Measurements from ENCODE around the gene ZNF789.
A peak's percentile ranks its signal among the peaks of the same experiment; 100 is the strongest.
"Not testable (repeated sequence)": the region's sequence is repeated elsewhere in the genome, so short reads cannot be mapped to it uniquely, and the experiment has no call there.

The ZNF789 gene

DNA sequence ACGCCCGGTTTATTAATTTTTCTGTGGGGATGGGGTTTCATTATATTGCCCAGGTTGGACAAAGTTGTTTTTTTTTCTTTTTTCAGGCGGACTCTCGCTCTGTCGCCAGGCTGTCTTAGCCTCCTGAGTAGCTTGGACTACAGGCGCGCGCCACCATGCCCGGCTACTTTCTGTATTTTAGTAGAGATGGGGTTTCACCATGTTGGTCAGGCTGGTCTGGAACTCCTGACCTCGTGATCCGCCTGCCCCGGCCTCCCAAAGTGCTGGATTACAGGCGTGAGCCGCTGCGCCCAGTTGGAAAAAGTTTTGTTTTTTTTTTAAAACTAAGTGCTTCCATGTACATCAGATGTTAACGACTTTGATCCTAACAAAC lies 27.9 kb downstream of the ZNF789 start:
- H3K27ac Mint-ChIP-seq: peak overlapping the region; percentile 93 to 97 (median 96)
- peak overlapping the region; percentile 97 to 99 (median 98) for H3K4me3 Mint-ChIP-seq
- no peaks in the 10 kb centered on the region for H3K9me3 Mint-ChIP-seq
- peaks cover 28% of the 10 kb centered on the region for H3K36me3 Mint-ChIP-seq (ENCODE audit: low read depth)
- no peak for TF ChIP-seq CTCF (IDR thresholded peaks at IDR 0.05; ENCODE audit: unreplicated experiment in 3 of 3)
- peaks cover 25% of the 10 kb centered on the region for H3K4me1 Mint-ChIP-seq
- no peaks in the 10 kb centered on the region for H3K27me3 Mint-ChIP-seq (ENCODE audit: low read depth)

- H3K4me3 Mint-ChIP-seq: peak overlapping the region; percentile 97 to 99 (median 98)
- H3K4me1 Mint-ChIP-seq: peaks cover 31% of the 10 kb centered on the region
- H3K9me3 Mint-ChIP-seq; H3K27me3 Mint-ChIP-seq (ENCODE audit: low read depth): not testable (repeated sequence)
- H3K36me3 Mint-ChIP-seq (ENCODE audit: low read depth): peaks cover 23% of the 10 kb centered on the region
- peak overlapping the region in 2 of 3 experiments; percentile 35 to 38 for H3K27ac Mint-ChIP-seq
Measured at GRCh38 chr7:99501236-99501635, 28.5 kb downstream of the ZNF789 start.

- Mint-ChIP-seq H3K27ac (peak overlapping the region; percentile 87 to 98 (median 94)), H3K4me3 (peak overlapping the region; percentile 89 to 95 (median 94)), H3K36me3 (ENCODE audit: low read depth) (peaks cover 9% of the 10 kb centered on the region), H3K4me1 (peaks cover 25% of the 10 kb centered on the region), H3K9me3 (no peaks in the 10 kb centered on the region), H3K27me3 (ENCODE audit: low read depth) (no peaks in the 10 kb centered on the region)
- TF ChIP-seq CTCF (IDR thresholded peaks at IDR 0.05; ENCODE audit: unreplicated experiment in 3 of 3): no peak
Measured at GRCh38 chr7:99504281-99504602, 31.6 kb downstream of the ZNF789 start.

GRCh38 chr7:99504603-99505323 lies 32.1 kb downstream of the ZNF789 start, which contains the start of gene ZKSCAN5:
TSS of gene ZKSCAN5 (plus strand) at chr7:99504662. CDS start at chr7:99506045, 1,383 bp downstream.
- Mint-ChIP-seq H3K4me3 (peak within 1 kb of the TSS; percentile 89 to 95 (median 94)), H3K9me3 (no peaks in the 10 kb centered on the region), H3K27ac (peak within 1 kb of the TSS; percentile 87 to 98 (median 94)), H3K4me1 (peaks cover 25% of the 10 kb centered on the region), H3K27me3 (ENCODE audit: low read depth) (no peaks in the 10 kb centered on the region), H3K36me3 (ENCODE audit: low read depth) (peaks cover 9% of the 10 kb centered on the region)
- TF ChIP-seq CTCF (IDR thresholded peaks at IDR 0.05; ENCODE audit: unreplicated experiment in 3 of 3): no peak

DNA sequence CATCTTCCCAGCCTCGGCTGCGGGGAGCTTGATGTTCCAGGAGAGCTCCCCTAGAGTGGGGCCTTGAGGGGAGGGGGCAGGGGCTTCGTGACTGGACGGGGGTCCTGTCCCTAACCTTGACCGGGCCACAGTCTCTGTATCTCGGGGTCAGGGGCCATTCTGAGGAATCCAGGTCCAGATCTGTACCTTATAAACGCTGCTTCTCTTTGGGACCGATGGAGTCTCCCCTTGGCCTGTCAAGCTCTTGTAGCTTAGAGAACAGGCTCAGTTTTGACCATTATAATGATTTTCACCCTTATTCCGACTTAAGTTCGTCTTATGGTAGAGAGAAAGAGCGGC lies 32.6 kb downstream of the ZNF789 start:
- H3K27ac Mint-ChIP-seq: peak overlapping the region; percentile 87 to 98 (median 94)
- H3K4me1 Mint-ChIP-seq: peaks cover 20% of the 10 kb centered on the region
- H3K36me3 Mint-ChIP-seq (ENCODE audit: low read depth): peaks cover 5% of the 10 kb centered on the region
- H3K4me3 Mint-ChIP-seq: peak overlapping the region; percentile 89 to 95 (median 94)
- no peaks in the 10 kb centered on the region for H3K27me3 Mint-ChIP-seq (ENCODE audit: low read depth)
- TF ChIP-seq CTCF (IDR thresholded peaks at IDR 0.05; ENCODE audit: unreplicated experiment in 3 of 3): no peak
- H3K9me3 Mint-ChIP-seq: no peaks in the 10 kb centered on the region

DNA sequence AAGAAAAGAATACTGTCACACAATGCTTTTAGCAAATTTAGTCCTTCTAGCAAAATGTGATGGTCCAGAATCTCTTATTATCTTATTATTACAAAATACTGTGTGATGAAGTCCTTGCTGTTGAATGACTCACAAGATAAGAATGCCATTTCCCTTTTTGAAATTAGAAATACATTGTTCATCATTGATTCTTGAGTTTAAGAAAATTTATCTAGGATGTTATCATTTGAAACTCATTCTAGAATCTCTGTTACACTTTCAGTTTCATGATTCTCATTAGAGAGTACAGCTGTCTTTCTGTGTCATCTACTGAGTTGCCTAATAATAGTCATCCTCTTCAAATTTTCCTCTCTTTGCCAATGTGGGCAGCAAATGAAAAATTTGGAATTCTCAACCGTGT lies 41.4 kb downstream of the ZNF789 start:
- Mint-ChIP-seq H3K36me3 (ENCODE audit: low read depth) (peaks cover 35% of the 10 kb centered on the region), H3K9me3 (no peaks in the 10 kb centered on the region), H3K4me3 (no peak overlapping the region), H3K27ac (no peak overlapping the region), H3K4me1 (no peaks in the 10 kb centered on the region), H3K27me3 (ENCODE audit: low read depth) (no peaks in the 10 kb centered on the region)
- TF ChIP-seq CTCF (IDR thresholded peaks at IDR 0.05; ENCODE audit: unreplicated experiment in 3 of 3): no peak

All from nephron (organoid).